GM04503 (cell line): ENCODE measurements around the gene GCHFR.

Source experiments
- DNase-seq: peaks from one replicate; pipeline ENCODE4 v3.0.0-alpha.2; 2012; ENCODE audit warnings: low read depth

The GCHFR gene

GRCh38 chr15:40812721-40813425 is 49.0 kb downstream of the GCHFR start:
- DNase-seq, result no peak

DNA sequence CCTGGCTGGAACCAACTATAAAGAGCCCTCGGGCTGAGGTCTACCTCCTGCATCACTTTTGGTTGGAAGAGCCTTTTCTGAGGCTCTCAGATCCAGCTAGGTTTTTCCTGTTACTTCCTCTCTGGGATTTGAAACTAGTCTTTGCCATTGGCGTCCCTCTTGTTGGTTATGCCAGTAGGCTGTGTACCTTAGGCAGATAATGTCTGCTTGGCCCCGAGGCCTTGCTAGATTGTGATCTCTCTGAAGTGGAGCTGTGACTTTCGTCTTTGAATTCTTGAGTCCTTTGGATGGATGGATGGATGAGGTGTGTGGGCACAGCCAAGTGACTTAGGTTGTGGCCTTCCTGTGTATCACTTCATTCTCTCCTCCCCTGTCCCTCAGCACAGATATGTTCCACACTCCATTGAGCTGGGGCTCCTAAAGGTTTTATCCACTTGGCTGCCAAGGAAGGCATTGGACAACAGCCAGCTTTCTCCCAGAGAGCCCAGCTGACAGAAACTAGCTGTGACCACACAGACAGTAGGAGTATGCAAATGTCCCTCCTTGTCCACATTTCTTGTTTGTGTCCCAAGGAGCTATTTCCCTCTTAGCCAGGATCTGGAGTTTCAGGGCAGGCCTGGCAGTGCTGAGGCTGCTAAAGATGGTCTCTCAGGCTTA is 51.3 kb downstream of the GCHFR start:
- DNase-seq, result no peak
